ENCODE measurements around the gene SERPINB1. TPM values are rescaled to one million over a fixed set of nuclear protein-coding genes. Genes with fewer than 3 reads are reported as not detected.

The SERPINB1 gene
- total RNA-seq, 1 experiment from 2014 or later: 133 TPM

GRCh38 chr6:2838251-2838650 is 3.4 kb downstream of the SERPINB1 start:
- Histone ChIP-seq H3K4me1 (ENCODE audit: insufficient read depth, low read length) (peaks cover 49% of the 10 kb centered on the region), H3K27ac (ENCODE audit: low read length) (peak overlapping the region; percentile 94), H3K9me2 (replicated peaks; ENCODE audit: low read length) (no peaks in the 10 kb centered on the region), H3K36me3 (ENCODE audit: low read depth, low read length) (peaks cover 45% of the 10 kb centered on the region), H3K4me3 (ENCODE audit: low read length) (peak overlapping the region; percentile 81), H4K20me1 (ENCODE audit: low read length) (peaks cover 4% of the 10 kb centered on the region; the same call in 1 of the 2 replicates), H3F3A (ENCODE audit: low read length, unreplicated experiment) (peaks cover 8% of the 10 kb centered on the region), H3K79me2 (ENCODE audit: low read length) (peaks cover 34% of the 10 kb centered on the region), H3K9ac (ENCODE audit: low read length) (peak overlapping the region; percentile 94), H3K9me3 (ENCODE audit: low read length) (no peaks in the 10 kb centered on the region), H3K27me3 (ENCODE audit: low read length) (no peaks in the 10 kb centered on the region), H2AFZ (ENCODE audit: low read length) (no peak overlapping the region), H3K4me2 (ENCODE audit: low read length) (peak overlapping the region; percentile 94)
- CTCF ChIA-PET: interaction anchor here (0.6 to 1.9 kb wide), 4 partner anchors 47 to 114 kb away, joined by 3 to 17 read pairs (median 4); partner anchors contain the start of gene WRNIP1
- DNase-seq: no peak
- POLR2A ChIA-PET (ENCODE audit: unreplicated experiment): interaction anchor here (0.6 kb wide), 1 partner anchor 161 kb away, joined by 3 read pairs; no protein-coding TSS in a partner anchor
- ATAC-seq: no peak
- no peak for TF ChIP-seq EZH2phosphoT487 (IDR thresholded peaks at IDR 0.05; ENCODE audit: borderline replicate concordance, low read length)
- no peak for TF ChIP-seq CTCF (conservative IDR thresholded peaks at IDR 0.05; ENCODE audit: low read depth, low read length)
- TF ChIP-seq EZH2 (IDR thresholded peaks at IDR 0.05; ENCODE audit: low read length, unreplicated experiment): no peak
- intact Hi-C loops (cut with micrococcal nuclease): no loop called here
- no TSS peak for BruUV-seq (replicated peaks)

GRCh38 chr6:2834262-2834661 is 7.4 kb downstream of the SERPINB1 start:
- DNase-seq (no peak), ATAC-seq (no peak)
- Histone ChIP-seq H3K4me1 (ENCODE audit: insufficient read depth, low read length) (peaks cover 14% of the 10 kb centered on the region), H3K9ac (ENCODE audit: low read length) (no peak overlapping the region), H3K4me2 (ENCODE audit: low read length) (no peak overlapping the region), H2AFZ (ENCODE audit: low read length) (no peak overlapping the region), H3K9me2 (replicated peaks; ENCODE audit: low read length) (no peaks in the 10 kb centered on the region), H3K9me3 (ENCODE audit: low read length) (no peaks in the 10 kb centered on the region), H3K27ac (ENCODE audit: low read length) (no peak overlapping the region), H3K36me3 (ENCODE audit: low read depth, low read length) (peaks cover 50% of the 10 kb centered on the region), H4K20me1 (ENCODE audit: low read length) (no peaks in the 10 kb centered on the region), H3F3A (ENCODE audit: low read length, unreplicated experiment) (no peaks in the 10 kb centered on the region), H3K27me3 (ENCODE audit: low read length) (no peaks in the 10 kb centered on the region), H3K4me3 (ENCODE audit: low read length) (no peak overlapping the region), H3K79me2 (ENCODE audit: low read length) (peaks cover 12% of the 10 kb centered on the region)
- ChIA-PET CTCF (no interaction called here), POLR2A (ENCODE audit: unreplicated experiment) (interaction anchor here (0.7 kb wide), 1 partner anchor 24 kb away, joined by 4 read pairs; no protein-coding TSS in a partner anchor)
- no TSS peak for BruUV-seq (replicated peaks)
- no peak for TF ChIP-seq EZH2phosphoT487 (IDR thresholded peaks at IDR 0.05; ENCODE audit: borderline replicate concordance, low read length)
- TF ChIP-seq CTCF (conservative IDR thresholded peaks at IDR 0.05; ENCODE audit: low read depth, low read length): no peak
- no peak for TF ChIP-seq EZH2 (IDR thresholded peaks at IDR 0.05; ENCODE audit: low read length, unreplicated experiment)
- intact Hi-C loops (cut with micrococcal nuclease): no loop called here

- Histone ChIP-seq H3K9me2 (replicated peaks; ENCODE audit: low read length) (no peaks in the 10 kb centered on the region), H3K36me3 (ENCODE audit: low read depth, low read length) (peaks cover 34% of the 10 kb centered on the region), H2AFZ (ENCODE audit: low read length) (no peak overlapping the region), H3K9ac (ENCODE audit: low read length) (no peak overlapping the region), H4K20me1 (ENCODE audit: low read length) (no peaks in the 10 kb centered on the region), H3K79me2 (ENCODE audit: low read length) (no peaks in the 10 kb centered on the region), H3K9me3 (ENCODE audit: low read length) (no peaks in the 10 kb centered on the region), H3K4me1 (ENCODE audit: insufficient read depth, low read length) (no peaks in the 10 kb centered on the region), H3F3A (ENCODE audit: low read length, unreplicated experiment) (no peaks in the 10 kb centered on the region), H3K27me3 (ENCODE audit: low read length) (no peaks in the 10 kb centered on the region), H3K27ac (ENCODE audit: low read length) (peak overlapping the region; percentile 13; the same call in 1 of the 2 replicates), H3K4me2 (ENCODE audit: low read length) (no peak overlapping the region), H3K4me3 (ENCODE audit: low read length) (no peak overlapping the region)
- ChIA-PET CTCF (no interaction called here), POLR2A (ENCODE audit: unreplicated experiment) (no interaction called here)
- BruUV-seq (replicated peaks): no TSS peak
- no peak; the same call in 1 of the 2 replicates for ATAC-seq
- no peak for TF ChIP-seq EZH2 (IDR thresholded peaks at IDR 0.05; ENCODE audit: low read length, unreplicated experiment)
- no peak for TF ChIP-seq EZH2phosphoT487 (IDR thresholded peaks at IDR 0.05; ENCODE audit: borderline replicate concordance, low read length)
- TF ChIP-seq CTCF (conservative IDR thresholded peaks at IDR 0.05; ENCODE audit: low read depth, low read length): peak; percentile 25; the same call in 1 of the 2 replicates
- intact Hi-C loops (cut with micrococcal nuclease): no loop called here
- DNase-seq: no peak
Measured at GRCh38 chr6:2831392-2831791, 10.3 kb downstream of the SERPINB1 start.

Data from PC-3 (cell line).